HG02763 (cell line): ENCODE data around the gene NEUROD6.

Source experiments
- ATAC-seq: cut with Tn5 transposase; IDR thresholded peaks from one replicate; pipeline ENCODE4 v1.9.1; 2021; ENCODE audit warnings: mild to moderate bottlenecking, moderate library complexity; ENCODE audit not compliant: unreplicated experiment

Gene NEUROD6

GRCh38 chr7:31335161-31335856 lies 5.2 kb downstream of the NEUROD6 start:
- ATAC-seq = no peak

GRCh38 chr7:31333291-31333690 lies 7.2 kb downstream of the NEUROD6 start:
- ATAC-seq = no peak

GRCh38 chr7:31327071-31327470 lies 13.5 kb downstream of the NEUROD6 start:
- no peak for ATAC-seq

GRCh38 chr7:31326416-31326815 lies 14.1 kb downstream of the NEUROD6 start:
- ATAC-seq = no peak

- ATAC-seq = no peak
Measured at GRCh38 chr7:31323101-31323500, 17.4 kb downstream of the NEUROD6 start.

GRCh38 chr7:31320675-31321074 lies 19.9 kb downstream of the NEUROD6 start:
- ATAC-seq = no peak

GRCh38 chr7:31318313-31318712 lies 22.2 kb downstream of the NEUROD6 start:
- ATAC-seq = no peak

- no peak for ATAC-seq
Measured at GRCh38 chr7:31316876-31317275, 23.6 kb downstream of the NEUROD6 start.

GRCh38 chr7:31315758-31316157 lies 24.8 kb downstream of the NEUROD6 start:
- ATAC-seq = no peak

GRCh38 chr7:31314781-31315180 lies 25.7 kb downstream of the NEUROD6 start:
- no peak for ATAC-seq

GRCh38 chr7:31312889-31313288 lies 27.6 kb downstream of the NEUROD6 start:
- ATAC-seq = no peak

GRCh38 chr7:31311552-31311951 lies 29.0 kb downstream of the NEUROD6 start:
- ATAC-seq = no peak

GRCh38 chr7:31310321-31310935 lies 30.1 kb downstream of the NEUROD6 start:
- no peak for ATAC-seq

- no peak for ATAC-seq
Measured at GRCh38 chr7:31309407-31309806, 31.1 kb downstream of the NEUROD6 start.

GRCh38 chr7:31308652-31309051 lies 31.9 kb downstream of the NEUROD6 start:
- ATAC-seq = no peak

- ATAC-seq = no peak
Measured at GRCh38 chr7:31307972-31308371, 32.6 kb downstream of the NEUROD6 start.

GRCh38 chr7:31305260-31305659 lies 35.3 kb downstream of the NEUROD6 start:
- ATAC-seq = no peak

- ATAC-seq = no peak
Measured at GRCh38 chr7:31304446-31304845, 36.1 kb downstream of the NEUROD6 start.

- no peak for ATAC-seq
Measured at GRCh38 chr7:31302356-31302755, 38.2 kb downstream of the NEUROD6 start.

GRCh38 chr7:31299336-31299735 lies 41.2 kb downstream of the NEUROD6 start:
- ATAC-seq = no peak

- no peak for ATAC-seq
Measured at GRCh38 chr7:31290601-31291000, 49.9 kb downstream of the NEUROD6 start.
